Karpas-422 (cell line): ENCODE measurements around the gene PNPLA7. TPM values are rescaled to one million over a fixed set of nuclear protein-coding genes. Genes with fewer than 3 reads are reported as not detected.
A peak's percentile ranks its signal among the peaks of the same experiment; 100 is the strongest.

Experiments
- DNase-seq: peaks from one replicate; pipeline ENCODE4 v3.0.0-alpha.2; 2015
- H2AFZ ChIP-seq: fragments of 200-600 bp; sonication (generic); 2 replicates; pipeline ENCODE4 v1.6.1; 2014; ENCODE audit warnings: antibody characterized with exemption, low read length, mixed read lengths
- H3K27ac ChIP-seq: fragments of 200-600 bp; sonication (generic); 2 replicates; pipeline ENCODE4 v1.5.1; 2014; ENCODE audit warnings: mild to moderate bottlenecking, low read length, moderate library complexity
- H3K27me3 ChIP-seq: fragments of 200-600 bp; sonication (generic); 2 replicates; pipeline ENCODE4 v1.6.1; 2014; ENCODE audit warnings: low read length, mixed read lengths
- H3K36me3 ChIP-seq: fragments of 200-600 bp; sonication (generic); 2 replicates; pipeline ENCODE4 v1.6.1; 2014; ENCODE audit warnings: low read length, mixed read lengths; ENCODE audit not compliant: insufficient read depth
- H3K4me1 ChIP-seq: fragments of 200-600 bp; sonication (generic); 2 replicates; pipeline ENCODE4 v1.6.1; 2014; ENCODE audit warnings: mild to moderate bottlenecking, low read length, mixed read lengths
- H3K4me2 ChIP-seq: fragments of 200-600 bp; sonication (generic); 2 replicates; pipeline ENCODE4 v1.6.1; 2014; ENCODE audit warnings: low read length, low read depth, mild to moderate bottlenecking; ENCODE audit not compliant: poor library complexity, severe bottlenecking
- H3K4me3 ChIP-seq: fragments of 200-600 bp; sonication (generic); 2 replicates; pipeline ENCODE4 v1.5.1; 2014; ENCODE audit warnings: mild to moderate bottlenecking, antibody characterized with exemption, low read length, mixed read lengths
- H3K79me2 ChIP-seq: fragments of 200-600 bp; sonication (generic); 2 replicates; pipeline ENCODE4 v1.6.1; 2014; ENCODE audit warnings: mild to moderate bottlenecking, low read length, mixed read lengths
- H3K9ac ChIP-seq: fragments of 200-600 bp; sonication (generic); 2 replicates; pipeline ENCODE4 v1.6.0; 2014; ENCODE audit warnings: low read length
- H3K9me2 ChIP-seq: fragments of 200-600 bp; sonication (generic), shearing (Covaris generic); replicated peaks from 2 replicates; pipeline ENCODE4 v1.6.0; 2014; ENCODE audit warnings: mild to moderate bottlenecking, low read length, moderate library complexity; ENCODE audit not compliant: insufficient read depth
- H3K9me3 ChIP-seq: fragments of 300-700, 200-600 bp; sonication (generic); 2 replicates; pipeline ENCODE4 v1.6.1; 2014; ENCODE audit warnings: low read length, mixed read lengths
- H4K20me1 ChIP-seq: fragments of 200-600 bp; sonication (generic); 2 replicates; pipeline ENCODE4 v1.6.1; 2014; ENCODE audit warnings: mild to moderate bottlenecking, antibody characterized with exemption, low read length, low read depth; ENCODE audit not compliant: insufficient read depth
- total RNA-seq: library from RNA; depleted of rRNA; stranded (reverse); fragments of >200 nt; shearing (Covaris generic); gene quantifications from 2 replicates; pipeline ENCODE4 v1.2.3, GENCODE V29; 2014; ENCODE audit warnings: low replicate concordance

The PNPLA7 gene
- total RNA-seq, 1 experiment from 2014 or later = 1.8 TPM

GRCh38 chr9:137449931-137450538, 100.2 kb downstream of the PNPLA7 start:
- Histone ChIP-seq H3K9ac (no peak overlapping the region), H3K36me3 (peaks cover 12% of the 10 kb centered on the region), H3K9me3 (no peaks in the 10 kb centered on the region), H3K4me3 (no peak overlapping the region), H4K20me1 (peaks cover 20% of the 10 kb centered on the region), H2AFZ (no peak overlapping the region), H3K27me3 (no peaks in the 10 kb centered on the region), H3K9me2 (no peaks in the 10 kb centered on the region), H3K4me1 (peaks cover 14% of the 10 kb centered on the region), H3K4me2 (no peak overlapping the region), H3K79me2 (no peaks in the 10 kb centered on the region), H3K27ac (no peak overlapping the region)
- no peak for DNase-seq

GRCh38 chr9:137449081-137449844, 100.9 kb downstream of the PNPLA7 start:
- Histone ChIP-seq H3K27ac (no peak overlapping the region), H3K4me1 (peaks cover 6% of the 10 kb centered on the region), H3K4me2 (no peak overlapping the region), H4K20me1 (peaks cover 20% of the 10 kb centered on the region), H2AFZ (no peak overlapping the region), H3K79me2 (no peaks in the 10 kb centered on the region), H3K9me3 (no peaks in the 10 kb centered on the region), H3K9ac (no peak overlapping the region), H3K36me3 (peaks cover 12% of the 10 kb centered on the region), H3K27me3 (no peaks in the 10 kb centered on the region), H3K4me3 (no peak overlapping the region), H3K9me2 (no peaks in the 10 kb centered on the region)
- DNase-seq = no peak

GRCh38 chr9:137448602-137448962, 101.6 kb downstream of the PNPLA7 start:
- H3K9me3 ChIP-seq = no peaks in the 10 kb centered on the region
- peaks cover 12% of the 10 kb centered on the region for H3K36me3 ChIP-seq
- no peak overlapping the region for H3K27ac ChIP-seq
- no peaks in the 10 kb centered on the region for H3K9me2 ChIP-seq
- H3K4me1 ChIP-seq = peaks cover 4% of the 10 kb centered on the region; the same call in 1 of the 2 replicates
- H4K20me1 ChIP-seq = peaks cover 19% of the 10 kb centered on the region
- H3K79me2 ChIP-seq = no peaks in the 10 kb centered on the region
- no peak overlapping the region for H3K9ac ChIP-seq
- no peaks in the 10 kb centered on the region for H3K27me3 ChIP-seq
- H3K4me3 ChIP-seq = no peak overlapping the region
- H3K4me2 ChIP-seq = no peak overlapping the region
- DNase-seq = no peak
- no peak overlapping the region for H2AFZ ChIP-seq

DNA sequence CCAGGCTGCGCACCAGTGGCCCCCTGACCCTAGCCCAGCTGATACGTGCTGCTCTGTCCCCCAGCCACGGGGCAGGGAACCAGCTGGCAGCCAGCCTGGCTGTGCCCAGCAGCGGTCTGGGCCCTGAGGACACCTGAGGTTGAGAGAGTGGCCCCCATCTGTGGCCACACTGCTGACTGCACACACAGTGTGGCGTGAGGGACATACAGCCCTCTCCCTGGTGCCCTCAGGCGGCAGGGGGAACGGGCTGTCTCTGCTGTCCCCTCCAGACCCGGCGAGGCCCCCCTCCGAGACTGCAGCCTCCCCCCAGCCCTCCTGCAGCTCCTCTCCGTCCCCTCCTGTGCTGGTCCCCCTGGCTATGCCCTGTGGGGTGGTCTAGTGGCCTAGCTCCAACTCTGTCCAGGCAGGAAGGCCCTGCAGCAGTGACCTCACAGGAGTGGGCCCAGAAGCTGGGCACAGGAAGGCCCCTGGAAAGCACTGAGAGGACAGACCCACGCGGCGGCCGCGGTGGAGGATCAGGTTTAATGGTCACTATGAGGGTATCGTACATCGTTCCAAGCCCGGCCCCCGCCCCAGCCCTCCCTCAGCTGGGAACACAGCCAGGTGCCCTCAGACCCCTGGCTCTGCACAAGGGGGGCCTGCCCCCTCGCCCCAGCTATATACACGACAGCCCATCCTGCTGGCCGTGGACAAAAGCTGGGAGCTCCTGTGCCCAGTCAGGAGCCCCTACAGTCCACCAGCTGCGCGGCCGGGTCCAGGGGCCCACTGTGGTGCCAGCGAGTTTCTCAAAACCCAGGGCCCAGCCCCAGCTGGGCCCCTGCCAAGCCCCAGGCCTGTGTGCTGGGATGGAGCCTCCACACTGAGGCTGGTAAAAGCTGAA, 102.2 kb downstream of the PNPLA7 start:
- no peak overlapping the region for H2AFZ ChIP-seq
- peaks cover 4% of the 10 kb centered on the region; the same call in 1 of the 2 replicates for H3K4me1 ChIP-seq
- H3K9ac ChIP-seq = no peak overlapping the region
- no peak overlapping the region for H3K4me3 ChIP-seq
- no peak for DNase-seq
- no peaks in the 10 kb centered on the region for H3K9me3 ChIP-seq
- no peak overlapping the region for H3K27ac ChIP-seq
- no peak overlapping the region for H3K4me2 ChIP-seq
- H3K9me2 ChIP-seq = no peaks in the 10 kb centered on the region
- H3K36me3 ChIP-seq = peaks cover 6% of the 10 kb centered on the region
- peaks cover 14% of the 10 kb centered on the region; the same call in 1 of the 2 replicates for H4K20me1 ChIP-seq
- H3K27me3 ChIP-seq = no peaks in the 10 kb centered on the region
- no peaks in the 10 kb centered on the region for H3K79me2 ChIP-seq

DNA sequence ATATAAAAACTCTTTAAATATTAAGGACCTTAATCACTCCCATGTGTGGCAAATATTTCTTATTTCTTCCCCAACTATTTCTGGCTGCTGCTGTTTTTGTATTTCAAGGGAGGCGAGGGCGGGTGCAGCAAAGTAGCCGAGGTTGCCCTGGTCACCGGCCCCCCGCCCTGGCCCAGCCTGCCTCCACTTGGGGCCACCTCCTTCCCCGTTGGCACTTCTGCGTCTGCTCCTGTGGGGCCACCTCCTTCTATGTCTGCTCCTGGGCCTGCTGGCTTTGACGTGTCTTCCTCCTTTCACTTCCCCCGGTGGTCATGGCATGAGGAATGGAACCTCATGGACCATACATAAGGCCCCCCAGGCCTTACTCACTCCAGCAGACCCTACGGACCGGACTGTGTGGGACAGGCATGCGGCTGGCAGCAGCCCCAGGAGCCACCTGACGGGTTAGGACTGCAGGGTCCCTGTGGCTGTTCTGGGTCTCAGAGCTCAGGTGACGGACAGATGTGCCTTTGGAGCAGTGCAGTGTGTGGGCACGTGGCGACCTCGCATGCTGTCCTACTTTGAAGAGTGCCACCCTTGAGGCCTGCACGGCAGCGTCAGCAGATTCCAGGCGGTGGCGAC, 103.2 kb downstream of the PNPLA7 start:
- Histone ChIP-seq H3K36me3 (no peaks in the 10 kb centered on the region), H3K4me3 (no peak overlapping the region), H2AFZ (no peak overlapping the region), H4K20me1 (peaks cover 6% of the 10 kb centered on the region; the same call in 1 of the 2 replicates), H3K9ac (no peak overlapping the region), H3K27ac (no peak overlapping the region), H3K9me3 (no peaks in the 10 kb centered on the region), H3K27me3 (no peaks in the 10 kb centered on the region), H3K79me2 (no peaks in the 10 kb centered on the region), H3K4me2 (no peak overlapping the region), H3K9me2 (no peaks in the 10 kb centered on the region), H3K4me1 (peaks cover 7% of the 10 kb centered on the region; the same call in 1 of the 2 replicates)
- peak; percentile 52 for DNase-seq

- Histone ChIP-seq H3K27me3 (no peaks in the 10 kb centered on the region), H3K4me2 (no peak overlapping the region), H3K9me3 (no peaks in the 10 kb centered on the region), H2AFZ (no peak overlapping the region), H4K20me1 (peaks cover 6% of the 10 kb centered on the region; the same call in 1 of the 2 replicates), H3K27ac (no peak overlapping the region), H3K9ac (no peak overlapping the region), H3K36me3 (no peaks in the 10 kb centered on the region), H3K4me3 (no peak overlapping the region), H3K9me2 (no peaks in the 10 kb centered on the region), H3K79me2 (no peaks in the 10 kb centered on the region), H3K4me1 (peaks cover 11% of the 10 kb centered on the region)
- no peak for DNase-seq
Measured at GRCh38 chr9:137445930-137446431, 104.2 kb downstream of the PNPLA7 start.

- no peaks in the 10 kb centered on the region for H3K36me3 ChIP-seq
- no peak overlapping the region for H2AFZ ChIP-seq
- H3K4me2 ChIP-seq = no peak overlapping the region
Measured at GRCh38 chr9:137445275-137445807, 104.9 kb downstream of the PNPLA7 start.

More at GRCh38 chr9:137445275-137445807, 104.9 kb downstream of the PNPLA7 start:
- Histone ChIP-seq H3K9me3 (no peaks in the 10 kb centered on the region), H3K9me2 (no peaks in the 10 kb centered on the region), H3K4me3 (no peak overlapping the region), H3K4me1 (peaks cover 11% of the 10 kb centered on the region), H3K27me3 (no peaks in the 10 kb centered on the region), H3K9ac (no peak overlapping the region), H3K79me2 (no peaks in the 10 kb centered on the region), H4K20me1 (peaks cover 6% of the 10 kb centered on the region; the same call in 1 of the 2 replicates), H3K27ac (no peak overlapping the region)
- peak; percentile 94 for DNase-seq
